ENCODE results near the gene VCAN. TPM values are rescaled to one million over a fixed set of nuclear protein-coding genes. Genes with fewer than 3 reads are reported as not detected.

The VCAN gene
- total and polyA plus RNA-seq, 2 donors (not counting 1 experiment from before 2014, with no cell fraction given) = 2.0 TPM; not detected in 1

DNA sequence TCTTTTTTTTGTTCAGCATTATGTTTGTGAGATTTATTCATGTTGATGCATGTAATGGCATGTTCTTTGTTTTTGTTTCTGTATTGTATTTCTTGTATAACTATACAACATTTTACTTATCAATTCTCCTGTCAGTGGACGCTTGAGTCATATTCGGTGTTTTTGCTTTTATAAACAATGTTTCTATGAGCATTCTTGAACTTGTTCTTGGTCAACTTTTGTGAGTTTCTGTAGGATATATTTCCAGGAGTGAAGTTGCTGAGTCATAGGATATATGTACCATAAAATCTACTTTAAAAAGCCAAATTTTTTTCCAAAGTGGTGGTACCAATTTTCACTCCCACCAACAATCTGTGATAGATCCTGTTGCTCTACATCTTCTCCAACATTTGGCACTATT, 104.8 kb downstream of the VCAN start:
- ATAC-seq (ENCODE audit: low read depth) = no peak
- H3K4me2 ChIP-seq (replicated peaks; ENCODE audit: low read depth, low read length, poor library complexity, severe bottlenecking) = no peak overlapping the region
- no peaks in the 10 kb centered on the region for H3K36me3 ChIP-seq (replicated peaks in 1 of 2; ENCODE audit: control extremely low read depth in 1 of 2, control insufficient read depth in 1 of 2, extremely low read depth in 1 of 2, insufficient read depth in 2 of 2, low read length in 1 of 2)
- no peaks in the 10 kb centered on the region for H4K20me1 ChIP-seq (ENCODE audit: control insufficient read depth, insufficient read depth, low read length, poor library complexity, severe bottlenecking)
- H3K27me3 ChIP-seq (replicated peaks in 1 of 4; ENCODE audit: control extremely low read depth in 1 of 4, control insufficient read depth in 3 of 4, insufficient read depth in 4 of 4, low read length in 3 of 4) = no peaks in the 10 kb centered on the region
- ChIA-PET POLR2A (no interaction called here), CTCF (interaction anchor here (1.1 kb wide), 1 partner anchor 10 kb away, joined by 4 read pairs; no protein-coding TSS in a partner anchor)
- H3K27ac Mint-ChIP-seq = no peak overlapping the region
- H3K4me1 Mint-ChIP-seq = no peaks in the 10 kb centered on the region
- H3K27me3 Mint-ChIP-seq = no peaks in the 10 kb centered on the region
- no peak overlapping the region for H2AFZ ChIP-seq (ENCODE audit: insufficient read depth, low read depth, low read length, poor library complexity, severe bottlenecking)
- no peaks in the 10 kb centered on the region for H3K4me1 ChIP-seq (ENCODE audit: control insufficient read depth in 2 of 2, insufficient read depth in 2 of 2, low read length in 2 of 2)
- DNase-seq = no peak
- H3K4me3 Mint-ChIP-seq = no peak overlapping the region
- no peak overlapping the region for H3K4me3 ChIP-seq (ENCODE audit: control extremely low read depth in 1 of 5, extremely low read depth in 1 of 5, insufficient read depth in 1 of 5, low read depth in 2 of 5, low read length in 4 of 5)
- no peak overlapping the region for H3K9ac ChIP-seq (ENCODE audit: low read length)
- H3K9me3 Mint-ChIP-seq (ENCODE audit: insufficient read depth) = no peaks in the 10 kb centered on the region
- H3K79me2 ChIP-seq (ENCODE audit: control insufficient read depth, insufficient read depth, low read length) = no peaks in the 10 kb centered on the region
- intact Hi-C loops (cut with micrococcal nuclease) = no loop called here
- TF ChIP-seq EZH2 (IDR thresholded peaks at IDR 0.05; ENCODE audit: borderline replicate concordance, insufficient read depth, low read depth, low read length, poor library complexity, severe bottlenecking) = no peak
- TF ChIP-seq, protein P1, sequence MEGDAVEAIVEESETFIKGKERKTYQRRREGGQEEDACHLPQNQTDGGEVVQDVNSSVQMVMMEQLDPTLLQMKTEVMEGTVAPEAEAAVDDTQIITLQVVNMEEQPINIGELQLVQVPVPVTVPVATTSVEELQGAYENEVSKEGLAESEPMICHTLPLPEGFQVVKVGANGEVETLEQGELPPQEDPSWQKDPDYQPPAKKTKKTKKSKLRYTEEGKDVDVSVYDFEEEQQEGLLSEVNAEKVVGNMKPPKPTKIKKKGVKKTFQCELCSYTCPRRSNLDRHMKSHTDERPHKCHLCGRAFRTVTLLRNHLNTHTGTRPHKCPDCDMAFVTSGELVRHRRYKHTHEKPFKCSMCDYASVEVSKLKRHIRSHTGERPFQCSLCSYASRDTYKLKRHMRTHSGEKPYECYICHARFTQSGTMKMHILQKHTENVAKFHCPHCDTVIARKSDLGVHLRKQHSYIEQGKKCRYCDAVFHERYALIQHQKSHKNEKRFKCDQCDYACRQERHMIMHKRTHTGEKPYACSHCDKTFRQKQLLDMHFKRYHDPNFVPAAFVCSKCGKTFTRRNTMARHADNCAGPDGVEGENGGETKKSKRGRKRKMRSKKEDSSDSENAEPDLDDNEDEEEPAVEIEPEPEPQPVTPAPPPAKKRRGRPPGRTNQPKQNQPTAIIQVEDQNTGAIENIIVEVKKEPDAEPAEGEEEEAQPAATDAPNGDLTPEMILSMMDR (IDR thresholded peaks at IDR 0.05) = no peak
- no peaks in the 10 kb centered on the region for H3K9me3 ChIP-seq (ENCODE audit: control extremely low read depth in 1 of 3, control insufficient read depth in 2 of 3, insufficient read depth in 1 of 3, low read length in 2 of 3)
- H3K27ac ChIP-seq (ENCODE audit: low read length in 2 of 2) = no peak overlapping the region
- no CpG with 5 or more reads among the region's 2 CpGs for WGBS (ENCODE audit: insufficient coverage)

DNA sequence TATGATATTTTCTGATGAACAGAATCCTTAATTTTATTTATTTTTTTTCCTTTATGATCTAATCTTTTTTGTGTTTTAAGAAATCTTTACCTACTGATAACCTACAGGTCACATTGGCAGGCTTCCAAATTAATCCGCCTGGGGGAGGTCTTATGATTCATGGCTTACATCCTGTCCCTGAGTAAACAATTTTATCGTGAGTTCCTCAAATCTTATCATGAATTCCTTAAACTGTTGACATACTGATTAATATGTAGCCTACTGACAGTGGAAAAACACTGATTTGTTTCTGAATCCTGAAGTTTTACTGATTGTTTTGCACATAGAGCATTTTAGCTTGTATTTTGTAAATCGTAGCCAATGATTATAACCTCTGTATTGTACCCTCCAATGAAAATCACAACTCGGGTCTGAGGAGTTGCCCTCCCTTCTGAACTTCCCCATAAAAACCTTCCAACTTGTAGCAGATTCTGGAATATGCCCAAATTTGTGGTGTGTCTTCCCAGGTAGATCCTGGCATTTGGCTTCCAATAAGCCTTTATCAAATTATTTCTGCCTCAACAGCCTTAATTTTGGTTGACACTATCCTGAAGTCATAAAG, 105.6 kb downstream of the VCAN start:
- Histone ChIP-seq H3K4me3 (ENCODE audit: control extremely low read depth in 1 of 5, extremely low read depth in 1 of 5, insufficient read depth in 1 of 5, low read depth in 2 of 5, low read length in 4 of 5) (no peak overlapping the region), H3K9me3 (ENCODE audit: control extremely low read depth in 1 of 3, control insufficient read depth in 2 of 3, insufficient read depth in 1 of 3, low read length in 2 of 3) (no peaks in the 10 kb centered on the region), H3K4me2 (replicated peaks; ENCODE audit: low read depth, low read length, poor library complexity, severe bottlenecking) (no peak overlapping the region), H3K79me2 (ENCODE audit: control insufficient read depth, insufficient read depth, low read length) (no peaks in the 10 kb centered on the region), H4K20me1 (ENCODE audit: control insufficient read depth, insufficient read depth, low read length, poor library complexity, severe bottlenecking) (no peaks in the 10 kb centered on the region), H3K36me3 (replicated peaks in 1 of 2; ENCODE audit: control extremely low read depth in 1 of 2, control insufficient read depth in 1 of 2, extremely low read depth in 1 of 2, insufficient read depth in 2 of 2, low read length in 1 of 2) (no peaks in the 10 kb centered on the region), H3K27ac (ENCODE audit: low read length in 2 of 2) (no peak overlapping the region), H2AFZ (ENCODE audit: insufficient read depth, low read depth, low read length, poor library complexity, severe bottlenecking) (no peak overlapping the region), H3K4me1 (ENCODE audit: control insufficient read depth in 2 of 2, insufficient read depth in 2 of 2, low read length in 2 of 2) (no peaks in the 10 kb centered on the region), H3K27me3 (replicated peaks in 1 of 4; ENCODE audit: control extremely low read depth in 1 of 4, control insufficient read depth in 3 of 4, insufficient read depth in 4 of 4, low read length in 3 of 4) (no peaks in the 10 kb centered on the region), H3K9ac (ENCODE audit: low read length) (no peak overlapping the region)
- Mint-ChIP-seq H3K4me1 (no peaks in the 10 kb centered on the region), H3K27ac (no peak overlapping the region), H3K4me3 (no peak overlapping the region), H3K27me3 (no peaks in the 10 kb centered on the region), H3K9me3 (ENCODE audit: insufficient read depth) (no peaks in the 10 kb centered on the region)
- DNase-seq (no peak), ATAC-seq (ENCODE audit: low read depth) (no peak)
- no CpG with 5 or more reads among the region's 4 CpGs for WGBS (ENCODE audit: insufficient coverage)
- ChIA-PET POLR2A (no interaction called here), CTCF (interaction anchor here (1.1 kb wide), 1 partner anchor 10 kb away, joined by 4 read pairs; no protein-coding TSS in a partner anchor)
- no peak for TF ChIP-seq EZH2 (IDR thresholded peaks at IDR 0.05; ENCODE audit: borderline replicate concordance, insufficient read depth, low read depth, low read length, poor library complexity, severe bottlenecking)
- TF ChIP-seq, protein P1 (IDR thresholded peaks at IDR 0.05) = no peak
- intact Hi-C loops (cut with micrococcal nuclease) = no loop called here

All from B cell (primary cell).